Measurements from ENCODE around the gene MYL10. TPM values are rescaled to one million over a fixed set of nuclear protein-coding genes. Genes with fewer than 3 reads are reported as not detected.

Gene MYL10
- total RNA-seq, 1 donor, result not detected

GRCh38 chr7:101631224-101631714 lies 2.2 kb upstream of the MYL10 start:
- TF ChIP-seq CTCF (IDR thresholded peaks at IDR 0.05; ENCODE audit: insufficient read depth, low read depth, low read length), result no peak
- no peak for DNase-seq (ENCODE audit: low read depth)
- H3K4me3 ChIP-seq (ENCODE audit: low read depth, low read length), result no peak overlapping the region

DNA sequence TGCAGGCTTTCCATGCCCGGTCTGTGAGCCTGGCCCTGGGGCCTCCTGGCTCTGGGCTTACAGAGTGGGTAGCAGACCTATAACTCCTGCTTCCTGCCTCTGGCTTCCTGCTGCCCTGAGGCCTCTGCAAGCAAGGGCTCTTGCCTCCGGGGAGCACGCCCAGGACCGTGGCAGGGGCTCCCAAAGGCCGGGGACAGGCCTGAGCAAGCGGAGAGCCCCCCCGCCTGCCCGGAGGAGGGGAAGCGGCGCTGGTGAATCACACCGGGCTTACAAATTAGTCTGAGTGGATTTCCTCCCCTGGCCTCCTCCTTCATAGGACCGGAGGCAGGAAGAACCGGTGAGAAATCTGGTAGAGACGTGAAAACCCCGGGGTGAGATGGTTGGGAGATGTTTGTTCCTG lies 1.5 kb upstream of the MYL10 start:
- peak; percentile 17 for DNase-seq (ENCODE audit: low read depth)
- H3K4me3 ChIP-seq (ENCODE audit: low read depth, low read length), result no peak overlapping the region
- TF ChIP-seq CTCF (IDR thresholded peaks at IDR 0.05; ENCODE audit: insufficient read depth, low read depth, low read length), result no peak

- no peak for TF ChIP-seq CTCF (IDR thresholded peaks at IDR 0.05; ENCODE audit: insufficient read depth, low read depth, low read length)
- DNase-seq (ENCODE audit: low read depth), result no peak
Measured at GRCh38 chr7:101628522-101628921, 574 bp downstream of the MYL10 start.

DNA sequence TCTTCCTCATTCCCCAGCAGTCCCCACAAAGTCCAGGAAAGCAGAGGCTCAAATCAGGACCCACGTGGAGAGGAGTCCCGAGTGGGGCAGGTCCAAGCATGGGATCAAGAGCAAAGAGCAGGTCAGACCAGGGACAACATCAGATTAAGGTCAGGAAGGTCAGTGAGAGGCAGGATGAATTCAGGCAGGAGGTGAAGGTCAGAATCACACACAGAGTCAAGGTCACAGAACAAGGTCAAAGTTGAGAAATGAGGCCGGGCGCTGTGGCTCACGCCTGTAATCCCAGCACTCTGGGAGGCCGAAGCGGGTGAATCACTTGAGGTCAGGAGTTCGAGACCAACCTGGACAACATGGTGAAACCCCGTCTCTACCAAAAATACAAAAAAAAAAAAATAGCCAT lies 2.3 kb downstream of the MYL10 start:
- DNase-seq (ENCODE audit: low read depth), result no peak
- TF ChIP-seq CTCF (IDR thresholded peaks at IDR 0.05; ENCODE audit: insufficient read depth, low read depth, low read length), result no peak
- no peak overlapping the region for H3K4me3 ChIP-seq (ENCODE audit: low read depth, low read length)

More at GRCh38 chr7:101628522-101628921, 574 bp downstream of the MYL10 start:
- no peak overlapping the region for H3K4me3 ChIP-seq (ENCODE audit: low read depth, low read length)

- no peak for TF ChIP-seq CTCF (IDR thresholded peaks at IDR 0.05; ENCODE audit: insufficient read depth, low read depth, low read length)
- no peak for DNase-seq (ENCODE audit: low read depth)
- H3K4me3 ChIP-seq (ENCODE audit: low read depth, low read length), result no peak overlapping the region
Measured at GRCh38 chr7:101626069-101626671, 2.9 kb downstream of the MYL10 start.

- no peak for TF ChIP-seq CTCF (IDR thresholded peaks at IDR 0.05; ENCODE audit: insufficient read depth, low read depth, low read length)
- DNase-seq (ENCODE audit: low read depth), result peak; percentile 14
- no peak overlapping the region for H3K4me3 ChIP-seq (ENCODE audit: low read depth, low read length)
Measured at GRCh38 chr7:101625031-101625791, 3.9 kb downstream of the MYL10 start.
